Endothelial cell of umbilical vein (primary cell): ENCODE measurements around the gene BBX.

Source experiments
- CTCF ChIP-seq, 2 donors: IDR thresholded peaks; 1 replicate in 1 of 2; 2 replicates in 1 of 2; pipeline ENCODE4 v1.5.1; 2011; ENCODE audit warnings: low read length in 2 of 2, mild to moderate bottlenecking in 2 of 2, moderate library complexity in 2 of 2, control low read depth in 1 of 2, inconsistent platforms in 1 of 2, low read depth in 1 of 2; ENCODE audit not compliant: insufficient read depth in 1 of 2; ENCODE audit errors: extremely low read depth in 1 of 2
- EZH2 ChIP-seq: IDR thresholded peaks from 2 replicates; pipeline ENCODE4 v1.6.1; 2012; ENCODE audit warnings: borderline replicate concordance, low read depth, mild to moderate bottlenecking, moderate library complexity, low read length, inconsistent platforms; ENCODE audit not compliant: severe bottlenecking
- FOS ChIP-seq: IDR thresholded peaks from 2 replicates; pipeline ENCODE4 v1.6.1; 2011; ENCODE audit warnings: mild to moderate bottlenecking, low read length, moderate library complexity, borderline replicate concordance; ENCODE audit not compliant: insufficient read depth
- POLR2A ChIP-seq: IDR thresholded peaks from 2 replicates; pipeline ENCODE4 v1.6.1; 2012; ENCODE audit warnings: low read depth, mild to moderate bottlenecking, control low read depth, low read length

GRCh38 chr3:107753494-107753893 lies 230.7 kb downstream of the BBX start:
- no peak for TF ChIP-seq POLR2A
- peak; percentile 29 to 52 for TF ChIP-seq CTCF (IDR thresholded peaks at IDR 0.05; ENCODE audit: extremely low read depth in 1 of 2, insufficient read depth in 1 of 2, low read depth in 1 of 2, low read length in 2 of 2)
- no peak for TF ChIP-seq EZH2
- no peak for TF ChIP-seq FOS
